T-helper 2 cell treated with Interferon-gamma antibody and Interleukin-4, amounts not matched to agents 100 ng/mL and 5 ng/mL, for 36 hours (primary cell): ENCODE results near the gene CDY2B. TPM values are rescaled to one million over a fixed set of nuclear protein-coding genes. Genes with fewer than 3 reads are reported as not detected.
"Not testable (repeated sequence)": the region's sequence is repeated elsewhere in the genome, so short reads cannot be mapped to it uniquely, and the experiment has no call there.

Experiments used
- intact Hi-C: fragments of 100-400 bp; cut with micrococcal nuclease; formaldehyde crosslinking; loops from one replicate; pipeline ENCODE4 v1.15.1; 2023
- total RNA-seq: library from RNA; stranded (reverse); gene quantifications from 2 replicates; pipeline ENCODE4 v1.2.3, GENCODE V29; 2022

Gene CDY2B, protein sequence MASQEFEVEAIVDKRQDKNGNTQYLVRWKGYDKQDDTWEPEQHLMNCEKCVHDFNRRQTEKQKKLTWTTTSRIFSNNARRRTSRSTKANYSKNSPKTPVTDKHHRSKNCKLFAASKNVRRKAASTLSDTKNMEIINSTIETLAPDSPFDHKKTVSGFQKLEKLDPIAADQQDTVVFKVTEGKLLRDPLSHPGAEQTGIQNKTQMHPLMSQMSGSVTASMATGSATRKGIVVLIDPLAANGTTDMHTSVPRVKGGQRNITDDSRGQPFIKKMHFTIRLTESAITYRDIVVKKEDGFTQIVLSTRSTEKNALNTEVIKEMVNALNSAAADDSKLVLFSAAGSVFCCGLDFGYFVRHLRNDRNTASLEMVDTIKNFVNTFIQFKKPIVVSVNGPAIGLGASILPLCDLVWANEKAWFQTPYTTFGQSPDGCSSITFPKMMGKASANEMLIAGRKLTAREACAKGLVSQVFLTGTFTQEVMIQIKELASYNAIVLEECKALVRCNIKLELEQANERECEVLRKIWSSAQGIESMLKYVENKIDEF
- not detected in 2 replicates for total RNA-seq

DNA sequence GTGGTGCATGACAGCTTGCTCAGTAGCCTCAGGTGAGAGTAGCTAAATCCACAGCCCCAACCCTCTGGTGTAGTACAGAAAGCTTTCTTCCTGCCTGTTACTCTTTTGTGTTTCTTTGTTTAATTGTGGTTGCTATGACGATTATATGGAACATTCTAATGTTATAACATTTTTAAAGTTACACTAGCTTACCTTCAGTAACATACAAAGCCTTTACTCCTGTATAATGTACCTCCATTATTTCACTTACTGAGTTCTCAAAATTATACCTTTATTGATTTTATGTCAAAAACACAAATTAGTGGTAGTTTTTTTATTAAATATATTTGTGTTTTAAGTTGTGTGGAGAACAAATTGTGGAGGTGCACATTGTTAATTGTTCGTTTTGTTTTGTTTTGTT, at the start of gene CDY2B:
CDY2B (minus strand) TSS at position 101 of the 400 bp plus-strand sequence. CDS start 328 bp downstream, outside the sequence.
- intact Hi-C loops, result not testable (repeated sequence)

DNA sequence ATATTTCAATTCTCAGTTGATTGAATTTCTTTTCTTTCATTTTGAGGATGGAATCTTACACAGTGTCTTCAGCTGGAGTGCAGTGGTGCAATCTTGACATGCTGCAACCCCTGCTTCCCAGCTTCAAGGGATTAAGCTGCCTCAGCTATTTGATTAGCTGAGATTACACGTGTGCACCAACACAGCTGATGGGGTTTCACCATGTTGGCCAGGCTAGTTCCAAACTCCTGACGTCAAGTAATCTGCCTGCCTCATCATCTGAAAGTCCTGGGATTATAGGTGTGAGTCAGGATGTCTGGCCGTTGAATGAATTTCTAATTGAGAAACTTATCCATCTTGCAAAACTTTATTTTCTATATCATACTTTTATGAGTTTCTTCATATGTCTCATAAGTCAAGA, 28.0 kb upstream of the CDY2B start:
- intact Hi-C loops, result not testable (repeated sequence)

DNA sequence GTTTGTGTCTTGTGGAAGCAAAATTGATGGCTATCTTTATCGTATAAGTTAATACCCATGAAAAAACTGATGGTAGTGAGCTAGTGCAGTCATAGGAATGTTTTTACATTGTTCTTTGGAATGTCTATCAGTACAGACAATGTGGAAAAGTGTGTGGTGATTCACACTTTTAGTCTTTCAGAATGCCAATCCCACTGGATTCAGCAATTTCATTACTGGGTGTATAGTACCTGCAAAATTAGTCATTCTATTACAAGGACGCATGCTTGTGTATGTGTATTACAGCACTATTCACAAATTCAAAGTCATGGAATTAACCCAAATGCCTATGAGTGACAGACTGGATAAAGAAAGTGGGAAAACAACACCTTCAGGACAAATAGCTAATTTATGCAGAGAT, 27.3 kb upstream of the CDY2B start:
- intact Hi-C loops, result not testable (repeated sequence)

DNA sequence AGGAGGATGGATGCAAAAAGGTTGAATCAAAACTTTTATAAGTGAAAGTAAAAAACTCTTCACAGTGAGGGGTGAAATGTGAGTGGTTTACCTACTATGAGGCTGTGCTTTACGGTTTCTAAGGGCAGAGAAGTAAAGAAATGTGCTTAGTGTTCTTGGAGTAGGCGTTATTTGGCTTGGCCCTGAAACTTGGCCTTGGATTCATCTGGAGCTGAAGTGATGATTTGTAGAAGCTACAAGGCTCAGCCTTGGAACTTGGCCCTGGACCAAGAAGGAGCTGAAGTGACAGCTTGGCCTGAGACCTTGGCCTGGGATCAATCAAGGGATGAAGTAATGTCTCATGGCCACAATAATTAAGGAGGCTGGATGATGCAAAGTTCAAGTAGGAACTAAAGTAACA, 1.7 kb upstream of the CDY2B start:
- intact Hi-C loops, result not testable (repeated sequence)

DNA sequence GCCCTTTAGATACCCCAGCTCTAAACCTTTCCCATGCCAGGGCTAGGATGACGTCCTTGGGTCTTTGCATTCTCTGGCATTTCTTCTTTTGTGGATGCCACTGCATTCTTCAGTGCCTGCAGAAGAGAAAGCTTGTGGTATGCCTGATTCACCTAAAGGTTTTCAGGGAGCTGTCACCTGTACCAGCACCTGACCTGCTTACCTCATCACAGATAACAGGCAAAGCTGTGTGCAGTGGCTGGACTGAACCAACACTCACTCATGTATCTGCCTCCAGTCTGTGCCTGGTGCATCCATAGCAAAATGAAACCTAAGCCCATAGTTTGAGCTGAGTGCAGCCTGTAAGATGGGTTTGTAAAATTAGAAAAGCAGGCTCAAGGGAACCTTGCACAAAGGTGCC, 3.3 kb downstream of the CDY2B start:
- intact Hi-C loops, result not testable (repeated sequence)

DNA sequence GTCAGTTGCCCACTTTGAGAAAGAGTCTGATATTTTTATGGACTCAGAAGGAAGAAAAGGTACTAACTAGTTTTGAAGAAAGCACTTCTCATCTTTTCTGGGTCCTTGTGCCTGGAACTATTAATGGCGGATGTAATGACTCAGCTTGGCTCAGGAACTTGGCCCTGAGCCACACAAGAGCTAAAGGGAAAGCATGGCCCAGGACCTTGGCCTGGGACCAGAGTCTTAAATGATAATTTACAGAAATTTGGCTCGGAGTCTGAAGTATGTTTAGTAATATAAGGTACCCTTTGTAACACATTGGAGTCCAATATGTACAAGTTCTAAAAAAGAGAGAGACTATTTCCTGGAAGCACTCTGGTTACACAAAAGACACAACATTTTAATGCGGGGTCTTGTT, 4.6 kb downstream of the CDY2B start:
- intact Hi-C loops, result not testable (repeated sequence)

DNA sequence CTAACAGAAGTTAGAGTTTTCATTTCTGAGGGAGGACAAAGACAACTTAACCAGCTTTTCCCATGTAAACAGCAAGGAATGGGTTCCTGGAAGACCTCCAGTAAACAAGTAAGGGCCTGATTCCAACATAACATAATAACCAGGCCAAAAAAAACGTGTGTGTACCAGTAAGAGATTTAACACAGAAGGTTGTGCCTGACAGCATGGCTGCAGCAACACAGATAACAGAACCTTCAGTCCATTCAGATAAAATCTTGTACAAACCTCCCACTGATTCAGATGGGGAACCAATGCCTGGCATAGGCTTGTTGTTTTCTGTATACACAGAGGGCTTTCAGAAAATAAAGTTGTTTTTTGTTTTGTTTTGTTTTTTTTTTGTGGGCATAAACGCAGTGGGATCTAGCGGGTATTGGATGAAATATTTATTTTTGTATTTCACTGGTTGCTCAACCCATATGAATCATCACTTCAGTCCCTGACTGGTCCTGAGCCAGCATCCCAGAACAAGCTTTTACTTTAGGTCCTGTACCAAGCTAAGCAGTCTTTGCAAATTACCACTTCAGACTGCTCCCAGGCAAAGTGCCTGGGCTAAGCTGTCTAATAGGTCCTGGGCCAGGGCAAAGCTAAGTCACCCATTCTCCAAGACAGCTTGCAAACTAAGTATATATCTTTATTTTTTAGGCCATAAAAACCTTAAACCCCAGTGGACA, 8.7 kb downstream of the CDY2B start:
- intact Hi-C loops, result not testable (repeated sequence)

DNA sequence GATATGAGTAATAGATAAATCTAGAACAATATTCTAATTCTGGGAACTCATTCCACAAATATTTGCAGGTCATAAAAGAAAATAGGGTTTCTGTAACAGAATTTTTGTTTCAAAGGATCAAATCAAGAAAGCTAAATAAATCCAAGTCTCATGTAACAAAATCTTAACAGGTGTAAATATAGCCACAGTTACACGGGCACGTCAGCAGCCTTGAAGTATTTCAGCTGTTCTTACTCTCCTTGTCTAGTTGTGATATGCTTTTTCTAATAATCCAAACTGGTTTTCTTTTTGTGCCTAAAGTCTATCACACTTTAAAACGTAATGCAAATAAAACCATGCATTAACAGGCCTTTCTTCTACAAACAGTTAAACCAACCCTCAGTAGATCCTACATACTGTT, 9.3 kb downstream of the CDY2B start:
- intact Hi-C loops, result not testable (repeated sequence)

DNA sequence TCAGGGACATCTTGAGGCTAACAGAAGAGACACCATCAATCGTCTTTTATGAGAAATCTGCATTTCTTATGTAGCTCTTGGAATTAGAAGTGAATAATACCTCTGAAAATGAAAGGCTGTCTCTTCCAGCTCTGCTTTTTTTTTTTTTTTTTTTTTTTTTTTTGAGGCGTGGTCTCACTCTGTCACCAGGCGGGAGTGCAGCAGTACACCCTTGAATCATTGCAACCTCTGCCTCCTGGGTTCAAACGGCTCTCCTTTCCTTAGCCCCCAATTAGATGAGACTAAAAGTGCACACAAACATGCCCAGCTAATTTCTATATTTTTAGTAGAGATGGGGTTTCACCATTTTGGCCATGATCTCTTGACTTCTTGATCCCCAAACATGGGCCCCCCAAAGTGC, 12.2 kb downstream of the CDY2B start:
- intact Hi-C loops, result not testable (repeated sequence)

DNA sequence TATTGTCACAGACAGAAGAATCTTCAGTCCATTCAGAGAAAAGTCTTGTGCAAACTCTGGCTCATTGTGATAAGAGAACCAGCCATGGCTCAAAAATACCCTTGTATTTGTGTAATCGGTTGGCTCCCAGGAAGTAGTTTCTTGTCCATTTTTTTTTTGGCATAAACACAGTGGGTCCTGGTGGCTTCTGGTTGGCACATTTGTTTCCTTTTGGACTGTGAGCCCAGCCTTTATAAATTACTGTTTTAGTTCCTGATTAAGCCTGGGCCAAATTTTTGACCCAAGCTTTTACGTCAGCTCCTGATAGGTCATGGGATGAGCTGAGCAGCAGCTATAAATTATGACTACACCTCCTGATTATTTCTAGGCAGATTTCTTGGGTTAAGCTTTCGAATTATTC, 19.4 kb downstream of the CDY2B start:
- intact Hi-C loops, result not testable (repeated sequence)

DNA sequence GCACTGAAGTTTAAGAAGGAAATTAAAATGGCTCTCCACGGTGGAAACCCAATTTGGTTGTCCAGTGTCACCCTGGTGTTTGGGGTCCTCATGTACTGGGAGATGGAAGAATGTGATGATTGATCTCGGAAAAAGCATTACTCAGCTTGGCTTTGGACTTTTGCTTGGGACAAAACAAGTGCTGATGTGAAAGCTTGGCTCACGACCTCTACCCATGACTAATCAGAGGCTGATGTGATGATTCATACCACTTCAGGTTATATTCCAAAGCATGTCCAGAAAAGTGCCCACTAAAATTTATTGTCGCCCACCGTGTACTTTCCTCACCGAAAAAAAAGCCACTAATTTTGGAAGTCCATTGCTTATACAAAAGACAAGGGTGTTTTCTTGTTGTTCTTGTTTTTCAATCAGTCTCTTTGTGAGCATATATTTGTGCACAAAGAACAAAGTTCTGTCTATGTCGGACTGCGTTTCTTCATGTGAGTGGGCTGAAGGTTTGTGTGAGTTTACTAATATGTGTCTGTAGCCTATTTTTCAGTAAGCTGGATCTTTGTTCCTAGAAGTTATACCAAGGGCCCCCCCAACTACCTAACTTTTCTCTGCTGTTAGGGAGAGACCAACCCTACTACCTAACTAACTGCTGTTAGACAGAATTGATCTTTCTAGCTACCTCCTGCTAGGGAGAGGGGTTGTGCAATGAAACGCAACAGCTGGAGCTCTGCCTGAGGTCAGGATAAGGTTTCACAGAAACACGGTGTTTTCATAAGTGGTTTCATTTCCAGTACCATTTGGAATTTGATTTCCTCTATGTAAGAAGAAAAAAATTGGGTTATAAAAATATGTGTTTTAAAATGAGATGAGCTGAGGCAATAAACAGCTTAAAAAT, 22.8 kb downstream of the CDY2B start:
- intact Hi-C loops, result not testable (repeated sequence)

DNA sequence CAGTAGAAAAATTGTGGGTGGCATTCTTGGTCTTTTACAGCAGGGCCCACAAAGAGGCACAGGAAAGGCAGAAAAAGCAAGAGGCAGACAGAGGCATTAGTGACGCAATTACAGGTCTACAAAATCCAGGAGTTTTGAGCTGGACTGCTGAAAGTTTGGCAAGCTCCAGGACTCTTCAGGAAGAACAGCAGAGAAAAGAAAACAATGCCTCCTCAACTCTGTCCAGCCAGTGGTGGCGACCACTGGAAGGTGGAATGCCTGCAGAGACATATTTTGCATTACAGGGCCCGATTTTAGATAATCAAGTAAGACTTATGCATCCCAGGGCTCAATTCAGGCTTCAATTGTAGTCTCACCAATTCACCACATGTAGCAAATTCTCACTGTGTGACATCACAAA, 23.5 kb downstream of the CDY2B start:
- intact Hi-C loops, result not testable (repeated sequence)

DNA sequence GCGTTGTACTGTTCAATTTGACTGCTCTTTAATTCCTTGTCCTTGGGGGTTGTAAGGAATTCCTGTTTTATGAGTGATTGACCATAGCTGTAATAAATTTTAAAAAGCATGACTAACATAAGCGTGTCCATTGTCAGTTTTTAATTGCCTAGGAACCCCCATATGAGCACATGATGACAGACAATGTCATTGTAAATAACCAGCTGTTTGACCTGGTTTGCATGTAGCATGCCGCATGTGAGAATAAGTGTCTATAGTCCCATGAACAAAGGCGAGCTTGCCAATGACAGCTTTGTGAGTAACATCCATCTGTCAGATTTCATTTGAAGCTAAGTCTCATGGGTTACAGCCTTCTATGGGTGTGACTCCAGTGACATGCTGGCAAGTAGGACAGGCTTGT, 30.9 kb downstream of the CDY2B start:
- intact Hi-C loops, result not testable (repeated sequence)

DNA sequence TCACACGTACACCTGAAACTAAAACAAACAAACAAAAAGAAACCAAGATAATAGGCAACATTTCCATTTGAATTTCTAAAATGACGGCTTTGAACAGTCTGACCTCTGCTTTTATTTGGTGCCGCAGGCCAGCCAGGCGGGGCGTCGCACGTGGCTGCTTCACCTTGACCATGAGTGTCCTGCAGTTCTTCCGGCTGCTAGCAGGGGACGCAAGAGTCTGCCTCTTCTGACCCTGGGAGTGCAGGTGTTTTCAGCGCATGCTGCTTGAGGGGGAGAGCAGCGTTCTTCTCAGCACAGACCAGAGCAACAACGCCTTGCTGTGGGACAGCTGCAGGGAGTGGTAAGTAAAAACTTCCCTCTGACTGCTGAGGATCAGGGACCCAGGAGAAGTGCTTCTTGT, 47.9 kb downstream of the CDY2B start:
- intact Hi-C loops, result not testable (repeated sequence)

Other genes with a start within 250 kb of the CDY2B start
- not detected in 2 replicates for gene CDY2A, start 145.6 kb upstream of the CDY2B start, total RNA-seq